CD4-positive, alpha-beta T cell treated with Interleukin-15 for 4 hours (primary cell): Measurements from ENCODE around the gene HPN.
"Not testable (repeated sequence)": the region's sequence is repeated elsewhere in the genome, so short reads cannot be mapped to it uniquely, and the experiment has no call there.

Experiments
- DNase-seq: peaks from one replicate; pipeline ENCODE4 v3.0.0-alpha.2; 2020; ENCODE audit warnings: low spot score

The HPN gene

DNA sequence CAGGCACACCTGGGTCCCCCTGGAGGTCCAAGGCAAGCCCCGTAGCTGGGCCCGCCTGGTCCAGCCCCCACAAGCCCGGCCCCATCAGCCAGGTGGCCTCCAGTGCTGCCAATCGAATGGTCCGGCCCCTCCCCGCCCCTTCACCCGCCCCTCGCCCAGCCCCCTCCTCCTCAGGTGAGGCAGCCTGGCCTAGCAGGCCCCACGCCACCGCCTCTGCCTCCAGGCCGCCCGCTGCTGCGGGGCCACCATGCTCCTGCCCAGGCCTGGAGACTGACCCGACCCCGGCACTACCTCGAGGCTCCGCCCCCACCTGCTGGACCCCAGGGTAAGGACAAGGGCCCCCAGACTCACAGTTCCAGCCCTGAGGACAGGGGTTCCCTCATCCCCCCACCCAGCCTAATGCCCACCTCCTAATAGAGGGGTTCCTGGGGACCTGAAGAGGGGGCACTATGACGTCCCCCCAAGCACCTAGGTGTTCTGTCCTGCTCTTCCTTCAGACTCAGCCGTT lies at the start of gene HPN:
Gene HPN (plus strand): TSS at position 174 of the 508 bp plus-strand sequence. CDS start 786 bp downstream, outside the sequence.
- DNase-seq: no peak

GRCh38 chr19:34992582-34992981 lies 48.9 kb upstream of the HPN start:
- not testable (repeated sequence) for DNase-seq

GRCh38 chr19:34994286-34994642 lies 47.3 kb upstream of the HPN start:
- no peak for DNase-seq

- DNase-seq: no peak
Observed at GRCh38 chr19:34994643-34995541, 46.6 kb upstream of the HPN start.

DNA sequence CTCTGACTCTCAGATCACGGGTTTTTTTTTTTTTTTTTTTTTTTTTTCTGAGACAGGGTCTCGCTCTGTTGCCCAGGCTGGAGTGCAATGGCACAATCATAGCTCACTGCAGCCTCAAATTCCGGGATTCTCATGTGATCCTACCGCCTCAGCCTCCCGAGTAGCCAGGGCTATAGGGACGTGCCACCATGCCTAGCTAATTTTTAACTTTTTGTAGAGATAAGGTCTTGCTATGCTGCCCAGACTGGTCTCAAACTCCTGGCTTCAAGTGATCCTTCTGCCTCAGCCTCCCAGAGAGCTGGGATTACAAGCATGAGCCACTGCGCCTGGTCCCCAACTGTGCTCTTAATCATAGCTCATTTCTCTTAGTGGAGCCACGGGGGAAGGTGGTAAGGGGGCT lies 46.0 kb upstream of the HPN start:
- DNase-seq: no peak

GRCh38 chr19:34997071-34997617 lies 44.4 kb upstream of the HPN start:
- peak; percentile 20 for DNase-seq

DNA sequence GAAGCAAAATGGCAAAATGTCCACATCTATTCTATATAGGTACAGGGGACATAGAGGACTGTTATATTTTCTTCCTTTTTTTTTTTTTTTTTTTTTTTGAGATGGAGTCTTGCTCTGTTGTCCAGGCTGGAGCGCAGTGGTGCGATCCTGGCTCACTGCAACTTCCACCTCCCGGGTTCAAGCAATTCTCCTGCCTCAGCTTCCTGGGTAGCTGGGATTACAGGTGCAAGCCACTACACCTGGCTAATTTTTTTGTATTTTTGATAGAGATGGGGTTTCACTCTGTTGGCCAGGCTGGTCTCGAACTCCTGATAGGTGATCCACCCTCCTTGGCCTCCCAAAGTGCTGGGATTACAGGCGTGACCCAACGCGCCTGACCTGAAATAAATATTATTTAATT lies 43.3 kb upstream of the HPN start:
- not testable (repeated sequence) for DNase-seq

DNA sequence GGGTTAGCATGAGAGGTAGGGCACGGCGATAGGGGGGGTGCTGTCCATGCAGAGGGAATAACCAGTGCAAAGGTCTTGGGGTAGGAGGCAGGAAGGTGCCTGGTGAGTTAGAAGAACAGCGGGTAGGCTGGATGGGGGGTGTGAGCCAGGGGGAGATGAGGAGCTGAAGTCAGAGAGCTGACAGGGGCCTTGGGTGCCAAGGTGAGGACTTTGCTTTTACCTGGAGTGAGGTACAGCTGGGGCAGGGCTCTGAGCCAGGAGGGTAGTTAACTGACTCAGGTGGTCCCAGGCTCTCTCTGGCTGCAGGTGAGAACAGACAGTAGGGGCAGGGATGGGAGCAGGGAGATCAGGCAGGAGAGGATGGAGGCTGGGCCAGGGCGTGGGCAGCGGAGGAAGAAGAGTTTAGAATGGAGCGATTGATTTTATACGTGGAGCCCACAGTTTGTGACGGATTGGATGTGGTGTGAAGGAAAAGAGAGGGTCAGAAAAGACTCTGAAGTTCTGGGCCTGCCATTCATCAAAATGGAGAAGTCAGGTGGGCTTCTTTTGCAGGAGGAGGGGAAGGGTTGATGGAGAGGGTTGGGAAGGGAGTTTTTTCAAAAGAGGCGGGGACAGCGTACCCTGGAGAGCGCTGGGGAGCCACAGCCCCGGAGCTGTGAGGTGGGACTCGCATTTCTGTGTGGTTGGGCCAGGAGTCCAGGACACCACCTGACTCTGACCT lies 42.6 kb upstream of the HPN start:
- DNase-seq: no peak

GRCh38 chr19:34999498-35000337 lies 41.8 kb upstream of the HPN start, which contains the start of gene GRAMD1A:
Gene GRAMD1A, plus strand, starts transcription at chr19:35000323. Its CDS starts 156 bp downstream, at chr19:35000479.
- peak; percentile 69 for DNase-seq

- DNase-seq: no peak
Observed at GRCh38 chr19:35000338-35000646, 41.2 kb upstream of the HPN start.

GRCh38 chr19:35000647-35001501 lies 40.6 kb upstream of the HPN start:
- DNase-seq: peak; percentile 65

GRCh38 chr19:35002037-35002535 lies 39.4 kb upstream of the HPN start:
- DNase-seq: no peak

- no peak for DNase-seq
Observed at GRCh38 chr19:35004517-35005255, 36.8 kb upstream of the HPN start.

DNA sequence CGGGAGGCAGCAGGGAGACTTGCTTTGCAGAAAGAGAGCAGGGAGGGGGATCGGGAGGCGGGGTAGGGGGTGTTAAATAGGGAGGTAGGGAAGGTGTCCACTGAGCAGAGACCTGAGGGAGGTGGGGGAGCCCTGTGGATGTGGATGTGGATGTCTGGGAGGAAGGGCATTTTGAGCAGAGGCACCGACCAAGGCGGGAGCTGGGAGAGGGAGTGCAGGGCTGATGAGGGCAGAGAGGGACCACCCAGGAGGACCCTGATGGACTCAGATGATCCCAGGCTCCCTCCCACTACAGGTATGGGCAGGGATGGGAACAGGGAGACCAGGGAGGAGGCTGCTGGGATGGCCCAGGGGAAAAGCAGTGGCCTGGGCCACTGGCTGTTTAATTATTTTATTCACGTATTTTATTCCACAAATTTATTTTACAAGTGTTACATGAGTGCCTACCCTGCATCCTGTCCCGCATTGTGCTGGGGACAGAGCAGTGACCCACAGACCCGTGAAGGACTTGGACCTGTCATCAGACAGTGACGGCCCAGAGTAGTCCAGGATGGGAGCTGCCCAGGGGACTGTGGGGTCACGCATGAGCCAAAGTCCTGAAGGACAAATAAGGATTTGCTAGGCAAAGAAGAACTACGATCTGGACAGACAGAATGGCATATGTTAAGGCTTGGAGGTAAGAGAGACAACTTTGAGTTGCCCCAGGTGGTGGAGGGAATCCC lies 36.1 kb upstream of the HPN start:
- no peak for DNase-seq

GRCh38 chr19:35006007-35006341 lies 35.5 kb upstream of the HPN start:
- not testable (repeated sequence) for DNase-seq

GRCh38 chr19:35006342-35006998 lies 35.1 kb upstream of the HPN start:
- no peak for DNase-seq

DNA sequence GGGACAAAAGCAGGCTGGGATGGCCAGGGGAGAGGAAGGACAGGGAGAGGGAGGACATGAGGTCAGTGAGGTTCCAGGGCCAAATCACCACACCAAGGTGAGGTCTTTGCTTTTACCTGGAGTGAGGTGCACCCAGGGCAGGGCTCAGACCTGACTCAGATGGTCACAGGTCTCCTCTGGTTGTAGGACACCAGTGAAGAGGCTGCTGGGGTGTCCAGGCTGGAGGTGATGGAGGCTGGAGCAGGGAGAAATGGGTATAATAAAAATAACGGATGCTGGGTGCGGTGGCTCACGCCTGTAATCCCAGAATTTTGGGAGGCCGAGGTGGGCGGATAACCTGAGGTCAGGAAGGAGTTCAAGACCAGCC lies 34.5 kb upstream of the HPN start:
- DNase-seq: no peak

DNA sequence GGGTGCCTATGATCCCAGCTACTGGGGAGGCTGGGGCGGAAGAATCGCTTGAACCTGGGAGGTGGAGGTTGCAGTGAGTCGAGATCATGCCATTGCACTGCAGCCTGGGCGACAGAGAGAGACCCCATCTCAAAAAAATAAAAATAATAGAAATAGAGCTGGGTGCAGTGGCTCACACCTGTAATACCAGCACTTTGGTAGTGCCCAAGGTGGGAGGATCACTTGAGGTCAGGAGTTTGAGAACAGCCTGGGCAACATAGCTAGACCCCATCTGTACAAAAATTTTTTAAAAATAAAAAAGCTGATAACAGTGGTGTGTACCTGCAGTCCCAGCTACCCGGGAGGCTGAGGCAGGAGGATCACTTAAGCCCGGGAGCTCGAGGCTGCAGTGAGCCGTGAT lies 34.1 kb upstream of the HPN start:
- DNase-seq: not testable (repeated sequence)

- DNase-seq: no peak
Observed at GRCh38 chr19:35008891-35009341, 32.6 kb upstream of the HPN start.
